Inferior parietal cortex (tissue), 1 donor: Measurements from ENCODE around the gene ATP5ME.
"Not testable (repeated sequence)": the region's sequence is repeated elsewhere in the genome, so short reads cannot be mapped to it uniquely, and the experiment has no call there.

Source experiments
- DNase-seq: peaks from one replicate; pipeline ENCODE4 v3.0.0-alpha.2; 2016; ENCODE audit errors: extremely low spot score

The ATP5ME gene

DNA sequence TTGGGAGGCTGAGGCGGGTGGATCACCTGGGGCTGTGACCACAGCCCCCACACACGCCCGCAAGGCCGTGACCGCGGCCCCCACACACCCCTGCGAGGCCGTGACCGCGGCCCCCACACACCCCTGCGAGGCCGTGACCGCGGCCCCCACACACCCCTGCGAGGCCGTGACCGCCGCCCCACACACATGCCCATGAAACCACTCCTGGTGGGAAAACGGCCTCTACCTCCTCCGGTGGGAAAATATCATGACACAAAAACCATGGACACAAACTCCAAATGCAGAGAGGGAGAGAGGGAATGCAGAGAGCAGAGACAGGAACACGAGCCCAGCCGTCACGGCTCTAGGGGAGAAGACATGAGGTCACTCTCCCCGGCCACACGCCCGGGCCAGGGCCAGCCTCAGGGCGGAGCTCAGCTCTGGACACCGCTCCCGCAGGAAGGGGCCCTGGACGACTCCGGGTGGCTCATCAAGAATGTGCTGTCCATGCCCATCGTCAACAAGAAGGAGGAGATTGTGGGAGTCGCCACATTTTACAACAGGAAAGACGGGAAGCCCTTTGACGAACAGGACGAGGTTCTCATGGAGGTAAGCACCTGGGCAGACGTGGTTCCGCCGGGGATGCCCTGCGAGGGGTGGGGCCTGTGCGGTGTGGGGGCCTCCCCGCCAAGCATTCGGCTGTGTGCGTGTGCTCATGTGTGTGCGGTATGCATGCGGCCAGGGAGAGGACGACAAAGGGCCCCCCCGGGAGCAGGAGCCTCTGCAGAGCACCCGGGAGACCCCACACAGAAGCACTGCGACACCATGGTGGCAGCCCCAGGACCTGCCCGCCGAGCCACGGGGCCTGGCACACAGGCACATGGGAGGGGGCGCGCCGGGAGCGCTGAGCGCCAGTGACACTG is 17.4 kb downstream of the ATP5ME start:
- DNase-seq: no peak

DNA sequence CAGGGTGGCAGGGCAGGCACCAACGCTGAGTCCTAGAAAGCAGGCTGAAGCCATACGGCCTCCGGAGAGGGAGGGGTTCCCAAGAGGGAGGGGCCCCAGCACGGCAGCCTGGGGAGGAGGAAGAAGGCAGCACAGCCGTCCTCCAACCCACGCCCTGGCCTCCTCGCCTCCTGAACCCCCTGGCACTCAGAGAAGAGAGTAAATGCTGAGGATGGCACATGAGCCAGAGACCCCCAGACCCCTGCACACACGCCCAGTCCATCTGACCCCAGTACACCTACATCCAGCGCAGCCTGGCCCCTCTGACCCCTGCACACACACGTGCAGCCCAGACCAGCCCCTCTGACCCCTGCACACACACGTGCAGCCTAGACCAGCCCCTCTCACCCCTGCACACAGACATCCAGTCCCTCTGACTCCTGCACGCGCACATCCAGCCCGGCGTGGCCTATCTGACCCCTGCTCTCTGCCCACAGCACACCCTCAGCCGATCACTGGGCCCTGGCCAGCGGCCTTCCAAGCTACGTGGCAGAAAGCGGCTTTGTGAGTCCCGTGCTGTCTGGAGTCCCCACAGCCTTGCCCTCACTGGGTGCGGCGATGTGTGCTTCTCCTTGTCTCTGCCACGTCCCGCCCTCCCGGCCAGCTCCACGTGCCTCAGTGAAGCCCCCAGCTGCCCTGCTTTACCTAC is 18.5 kb downstream of the ATP5ME start:
- no peak for DNase-seq

DNA sequence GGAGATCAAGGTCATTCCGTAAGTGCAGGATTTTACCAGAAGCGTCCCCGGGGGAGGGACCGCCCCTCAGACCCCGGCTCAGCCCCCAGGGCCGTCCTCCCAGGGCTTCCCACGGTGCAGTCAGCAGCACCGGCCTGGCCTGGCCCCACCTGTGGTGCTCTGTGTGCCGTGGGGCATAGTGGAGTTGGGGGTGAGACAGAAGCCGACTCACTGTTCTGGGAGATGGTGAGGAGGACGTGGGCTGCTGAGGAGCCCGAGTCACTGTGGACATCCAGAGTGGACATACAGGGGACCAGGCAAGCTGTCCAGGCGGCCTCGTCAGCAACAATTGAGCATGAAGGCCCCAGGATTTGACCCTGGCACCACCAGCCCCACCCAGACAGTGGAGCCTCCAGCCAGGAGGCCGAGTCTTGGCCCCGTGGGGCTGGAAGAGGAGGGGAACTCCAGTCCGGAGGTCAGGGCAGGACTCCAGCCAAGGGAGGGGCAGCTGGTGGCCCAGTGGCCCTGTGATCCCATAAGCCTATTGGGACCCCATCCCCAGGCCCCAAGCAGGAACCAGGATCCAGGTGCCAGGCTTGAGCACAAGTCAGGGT is 19.1 kb downstream of the ATP5ME start:
- DNase-seq: no peak

DNA sequence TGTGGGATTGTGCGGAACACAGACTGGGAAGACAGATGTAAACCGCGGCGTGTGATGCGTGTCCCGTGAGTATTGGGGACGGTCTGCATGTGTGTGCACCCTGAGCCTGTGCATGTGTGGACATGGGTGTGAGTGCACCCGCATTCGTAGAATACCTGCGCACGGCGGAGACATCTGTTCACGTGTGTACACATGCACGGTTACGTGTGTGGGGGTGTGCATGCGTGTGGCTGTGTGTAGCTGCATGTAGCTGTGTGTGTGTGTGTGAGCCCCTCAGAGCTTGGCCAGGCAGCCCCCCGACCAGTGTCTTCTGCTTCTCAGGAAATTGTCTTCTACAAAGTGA is 19.6 kb downstream of the ATP5ME start:
- no peak for DNase-seq

DNA sequence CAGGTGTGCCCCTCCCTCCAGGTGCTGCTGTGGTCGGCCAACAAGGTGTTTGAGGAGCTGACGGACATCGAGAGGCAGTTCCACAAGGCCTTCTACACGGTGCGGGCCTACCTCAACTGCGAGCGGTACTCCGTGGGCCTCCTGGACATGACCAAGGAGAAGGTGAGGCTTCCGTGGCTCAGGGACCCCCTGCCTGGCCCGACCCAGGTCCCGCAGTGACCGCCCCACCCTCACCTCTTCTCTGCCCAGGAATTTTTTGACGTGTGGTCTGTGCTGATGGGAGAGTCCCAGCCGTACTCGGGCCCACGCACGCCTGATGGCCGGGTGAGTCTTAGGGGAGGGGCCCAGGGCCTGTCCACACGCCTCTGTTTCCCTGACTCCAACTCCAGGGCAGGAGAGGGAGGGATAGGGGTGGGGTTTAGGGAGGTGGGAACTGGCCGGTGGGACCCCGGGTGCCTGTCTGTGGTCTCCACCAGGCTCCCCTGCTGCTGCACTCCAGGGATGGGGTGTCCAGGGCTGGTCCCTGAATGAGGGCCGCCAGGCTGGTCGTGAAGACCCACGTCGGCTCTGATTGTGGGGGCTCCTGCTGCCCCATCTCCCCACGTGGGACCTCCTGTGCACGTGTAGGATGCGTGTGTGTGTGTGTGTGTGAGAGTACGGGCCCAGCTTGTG is 20.1 kb downstream of the ATP5ME start:
- no peak for DNase-seq

DNA sequence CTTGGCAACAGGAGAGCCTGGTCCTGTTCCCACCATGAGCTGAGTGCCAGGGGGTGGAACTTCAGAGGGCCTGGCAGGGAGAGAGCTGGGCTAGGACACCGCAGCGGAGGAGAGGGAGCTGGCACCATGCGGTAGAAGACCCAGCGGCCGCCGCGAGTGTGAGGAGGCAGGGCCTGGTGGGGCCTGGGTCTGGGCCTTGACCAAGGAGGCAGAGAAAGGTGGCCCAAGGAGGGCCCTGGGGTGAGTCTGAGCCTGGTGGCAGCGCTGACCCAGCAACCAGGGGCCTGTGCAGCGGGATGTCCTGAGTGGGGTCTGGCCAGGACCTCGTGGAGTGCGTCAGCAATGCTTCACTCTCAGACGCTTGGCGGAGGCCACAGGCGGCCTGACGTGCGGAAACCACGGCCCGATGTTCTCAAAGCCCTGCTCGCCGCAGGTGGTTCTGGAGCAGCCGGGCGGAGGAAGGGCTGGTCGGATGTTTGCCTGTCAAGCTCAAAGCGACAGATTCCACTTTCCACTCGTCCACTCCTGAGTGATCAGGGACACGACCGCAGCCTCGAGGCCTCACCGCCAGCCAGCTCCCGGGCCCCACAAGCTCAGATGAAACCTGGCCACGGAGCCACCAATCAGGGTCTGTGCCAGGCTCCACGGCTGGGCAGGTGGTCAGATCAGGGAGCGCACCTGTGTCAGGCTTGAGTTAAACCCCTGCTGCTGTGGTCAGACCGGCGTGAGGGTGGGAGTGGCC is 20.8 kb downstream of the ATP5ME start:
- DNase-seq: no peak

DNA sequence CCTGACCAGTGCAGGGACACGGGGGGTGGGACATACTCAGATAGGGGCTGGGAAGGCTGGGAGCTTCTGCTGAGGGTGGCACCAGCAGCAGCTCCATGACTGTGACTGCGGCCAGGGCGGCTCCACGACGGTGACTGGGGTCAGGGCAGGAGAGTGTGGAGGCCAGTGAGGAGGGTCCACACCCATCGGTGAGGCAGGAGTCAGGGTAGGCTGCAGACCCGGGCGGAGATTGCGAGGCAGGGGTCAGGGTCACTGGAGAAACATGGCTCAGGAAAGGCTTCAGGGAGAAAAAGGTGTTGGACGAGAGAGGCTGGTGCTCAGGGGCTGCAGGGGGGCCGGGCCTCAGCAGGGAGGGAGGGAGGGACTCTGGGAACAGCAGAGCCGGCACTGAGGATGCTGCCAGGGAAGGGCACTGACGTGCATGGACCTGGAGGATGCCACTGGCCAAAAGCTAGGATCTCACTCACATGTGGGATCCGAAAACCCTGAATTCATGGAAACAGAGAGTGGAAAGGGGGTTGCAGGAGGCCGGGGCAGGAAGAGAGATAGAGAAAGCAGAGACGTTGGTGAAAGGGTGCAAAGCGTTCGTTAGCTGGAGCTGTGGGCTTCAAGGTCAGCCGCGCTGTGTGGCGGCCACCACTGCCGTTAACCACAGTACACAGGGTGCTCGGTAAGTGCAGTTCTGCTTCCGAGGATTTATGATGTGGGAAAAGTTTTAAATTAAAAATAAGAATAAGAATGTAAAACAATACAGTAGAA is 22.0 kb downstream of the ATP5ME start:
- no peak for DNase-seq

DNA sequence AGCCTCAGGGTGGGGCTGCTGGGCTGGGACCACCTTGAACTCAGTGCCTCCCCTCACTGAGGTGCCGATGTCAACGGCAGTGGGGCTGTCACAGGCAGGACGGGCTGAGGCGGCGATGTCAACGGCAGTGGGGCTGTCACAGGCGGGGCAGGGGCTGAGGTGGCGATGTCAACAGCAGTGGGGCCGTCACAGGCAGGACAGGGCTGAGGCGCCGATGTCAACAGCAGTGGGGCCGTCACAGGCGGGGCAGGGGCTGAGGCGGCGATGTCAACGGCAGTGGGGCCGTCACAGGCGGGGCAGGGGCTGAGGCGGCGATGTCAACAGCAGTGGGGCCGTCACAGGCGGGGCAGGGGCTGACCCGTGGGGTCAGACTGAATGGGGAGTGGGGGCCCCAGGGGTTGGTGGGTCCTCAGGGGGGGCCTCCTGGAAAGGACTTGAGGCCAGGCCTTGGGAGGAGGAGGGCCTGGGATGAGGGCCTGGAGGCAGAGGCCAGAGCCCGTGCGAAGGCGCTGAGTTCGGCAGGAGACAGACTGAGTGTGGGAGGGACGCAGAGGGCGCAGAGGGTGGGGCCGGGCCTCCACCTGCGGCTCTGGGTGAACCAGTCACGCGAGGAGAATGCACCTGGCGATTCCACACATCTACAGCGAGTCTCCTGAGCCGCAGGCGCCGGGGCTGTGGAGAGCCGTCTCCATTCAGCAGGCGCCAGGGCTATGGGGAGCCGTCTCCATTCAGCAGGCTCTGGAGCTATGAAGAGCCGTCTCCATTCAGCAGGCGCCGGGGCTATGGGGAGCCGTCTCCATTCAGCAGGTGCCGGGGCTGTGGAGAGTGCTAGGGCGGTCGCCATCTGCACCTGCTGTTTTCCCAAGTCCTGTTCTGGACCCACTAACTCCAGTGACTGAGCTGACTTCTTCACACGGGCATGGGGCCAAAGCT is 22.9 kb downstream of the ATP5ME start:
- DNase-seq: no peak

DNA sequence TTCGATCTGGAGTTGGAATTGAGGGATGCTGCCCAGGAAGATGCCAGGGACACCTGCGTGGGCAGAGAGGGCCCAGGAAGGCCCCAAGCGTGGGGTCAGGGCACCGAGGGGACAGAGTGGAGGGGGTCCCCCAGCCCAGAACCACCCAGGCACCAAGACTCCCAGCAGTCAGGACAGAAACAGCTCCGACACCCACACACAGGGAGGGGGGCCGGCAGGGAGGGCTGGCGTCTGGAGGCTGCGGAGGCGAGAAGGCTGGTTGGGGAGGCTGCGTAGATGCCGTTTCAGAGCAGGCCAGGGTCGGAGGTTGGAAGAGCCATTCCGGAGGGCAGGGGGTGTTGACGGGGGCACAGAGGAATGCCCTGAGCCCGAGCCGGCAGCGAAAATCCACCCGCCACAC is 23.6 kb downstream of the ATP5ME start:
- DNase-seq: no peak

DNA sequence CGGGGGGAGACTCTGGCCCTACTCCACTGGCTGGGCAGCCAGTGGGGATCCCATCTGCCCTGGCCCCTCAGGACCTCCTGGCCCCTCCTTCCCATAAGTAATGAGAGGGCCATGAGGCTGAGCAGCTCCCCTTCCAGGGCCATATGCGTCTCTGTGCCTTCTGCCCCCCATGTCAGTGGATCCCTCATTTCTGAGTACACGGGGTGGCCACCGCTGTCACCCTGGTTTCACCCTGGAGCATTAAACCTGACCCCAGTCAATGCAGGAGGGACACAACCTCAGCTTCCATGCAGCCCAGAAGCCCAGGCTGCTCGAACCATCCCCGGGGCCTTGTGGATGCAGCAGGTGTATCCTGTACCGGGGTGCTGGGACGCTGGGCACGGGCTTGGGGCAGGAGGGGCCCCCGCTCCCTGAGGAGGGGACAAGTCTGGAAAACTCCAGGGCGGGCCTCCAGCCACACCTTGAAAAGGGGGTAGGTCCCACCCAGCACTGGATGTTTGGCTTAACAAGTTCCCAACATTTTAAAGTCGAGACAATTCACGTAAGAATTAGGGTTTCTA is 24.2 kb downstream of the ATP5ME start:
- no peak for DNase-seq

DNA sequence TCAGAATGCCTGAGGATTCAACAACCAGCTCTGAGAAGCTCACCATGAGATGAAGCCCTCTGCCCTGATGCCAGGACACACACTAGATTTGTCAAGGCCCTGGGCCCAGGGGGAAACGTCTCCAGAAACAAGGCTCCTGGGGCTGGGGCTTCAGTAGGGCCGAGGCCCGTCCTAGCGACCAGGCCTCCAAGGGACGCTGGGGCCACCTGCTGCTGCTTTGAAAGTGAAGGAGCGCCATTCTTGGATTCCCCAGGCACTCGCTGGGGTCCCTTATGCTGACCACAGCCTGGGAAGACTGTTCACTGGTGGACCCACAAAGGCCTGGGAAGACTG is 24.8 kb downstream of the ATP5ME start:
- DNase-seq: no peak

DNA sequence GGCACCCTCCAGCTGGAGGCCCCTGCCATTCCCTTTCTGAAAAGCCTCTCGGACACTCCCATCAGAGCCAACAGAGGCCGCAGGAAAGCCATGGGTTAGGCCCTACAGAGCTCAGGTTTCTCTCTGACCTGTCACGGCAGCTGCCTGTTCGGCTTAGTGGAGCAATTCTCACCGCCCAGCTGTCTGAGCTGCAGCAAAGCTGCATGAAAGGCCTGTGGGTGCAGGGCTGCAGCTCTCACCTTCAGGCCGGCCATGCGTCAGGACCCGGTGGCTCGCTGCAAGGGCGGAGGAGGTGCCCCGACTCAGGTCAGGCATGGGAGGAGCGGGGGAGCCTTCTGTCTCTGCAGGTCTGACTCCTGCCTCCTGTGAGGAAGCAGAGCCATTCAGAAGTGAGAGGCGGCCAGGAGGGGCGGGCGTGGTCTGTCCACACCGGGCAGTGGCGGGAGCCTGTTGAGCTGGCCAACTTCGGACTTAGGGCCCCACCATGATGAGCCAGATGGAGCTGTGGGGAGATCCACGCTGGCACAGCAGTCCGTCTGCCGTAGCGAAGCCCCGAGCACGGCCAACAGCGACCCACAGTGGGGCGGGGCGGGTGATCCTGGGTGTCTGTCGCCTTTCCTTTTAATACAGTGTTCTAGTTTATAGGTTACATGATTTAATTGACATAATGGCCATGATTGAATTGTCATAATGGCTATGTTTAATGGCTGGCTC is 25.3 kb downstream of the ATP5ME start:
- no peak for DNase-seq

DNA sequence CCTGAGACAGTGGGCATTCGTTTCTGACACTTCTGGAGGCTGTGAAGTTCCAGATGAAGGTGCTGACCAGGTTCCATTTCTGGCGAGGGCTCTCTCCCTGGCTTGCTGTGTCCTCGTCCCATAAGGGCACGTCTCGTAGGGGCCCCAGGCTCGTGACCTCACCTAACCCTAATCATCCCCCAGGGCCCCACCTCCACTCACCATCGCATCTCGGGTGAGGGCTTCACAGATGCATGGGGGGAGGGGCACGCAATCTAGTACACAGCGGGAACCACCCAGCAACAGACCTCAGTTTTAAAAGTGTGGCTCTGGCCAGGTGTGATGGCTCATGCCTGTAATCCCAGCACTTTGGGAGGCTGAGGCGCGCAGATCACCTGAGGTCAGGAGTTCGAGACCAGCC is 26.6 kb downstream of the ATP5ME start:
- no peak for DNase-seq

DNA sequence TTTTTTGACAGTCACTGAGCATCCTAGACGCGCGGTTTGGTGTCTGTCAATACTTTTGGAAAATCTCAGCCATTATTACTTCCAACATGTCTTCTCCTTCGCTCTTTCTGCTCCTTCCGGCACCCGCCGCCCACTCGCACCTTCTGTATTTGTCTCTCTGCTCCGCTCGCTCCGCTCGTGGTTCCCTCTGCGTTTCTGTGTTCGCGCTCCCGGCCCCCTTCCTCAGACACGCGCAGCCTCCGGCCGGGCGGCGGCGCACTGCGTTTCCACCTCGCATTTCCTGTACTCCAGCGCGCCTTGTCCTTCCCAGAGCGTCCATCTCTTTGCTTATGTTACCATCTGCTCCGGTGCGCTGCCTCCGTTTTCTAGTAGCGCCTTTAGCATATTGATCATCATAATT is 27.6 kb downstream of the ATP5ME start:
- DNase-seq: no peak

DNA sequence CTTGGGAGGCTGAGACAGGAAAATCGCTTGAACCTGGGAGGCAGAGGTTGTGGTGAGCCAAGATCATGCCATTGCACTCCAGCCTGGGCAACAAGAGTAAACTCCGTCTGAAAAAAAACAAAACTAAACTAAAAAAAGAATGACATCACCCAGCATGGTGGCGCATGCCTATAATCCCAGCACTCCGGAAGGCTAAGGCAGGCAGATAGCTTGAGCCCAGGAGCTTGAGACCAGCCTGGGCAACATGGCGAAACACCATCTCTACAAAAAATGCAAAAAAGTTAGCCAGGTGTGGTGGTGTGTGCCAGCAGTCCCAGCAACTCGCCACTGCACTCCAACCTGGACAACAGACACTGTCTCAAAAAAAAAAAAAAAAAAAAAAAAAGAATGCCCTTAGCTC is 31.7 kb downstream of the ATP5ME start:
- not testable (repeated sequence) for DNase-seq

DNA sequence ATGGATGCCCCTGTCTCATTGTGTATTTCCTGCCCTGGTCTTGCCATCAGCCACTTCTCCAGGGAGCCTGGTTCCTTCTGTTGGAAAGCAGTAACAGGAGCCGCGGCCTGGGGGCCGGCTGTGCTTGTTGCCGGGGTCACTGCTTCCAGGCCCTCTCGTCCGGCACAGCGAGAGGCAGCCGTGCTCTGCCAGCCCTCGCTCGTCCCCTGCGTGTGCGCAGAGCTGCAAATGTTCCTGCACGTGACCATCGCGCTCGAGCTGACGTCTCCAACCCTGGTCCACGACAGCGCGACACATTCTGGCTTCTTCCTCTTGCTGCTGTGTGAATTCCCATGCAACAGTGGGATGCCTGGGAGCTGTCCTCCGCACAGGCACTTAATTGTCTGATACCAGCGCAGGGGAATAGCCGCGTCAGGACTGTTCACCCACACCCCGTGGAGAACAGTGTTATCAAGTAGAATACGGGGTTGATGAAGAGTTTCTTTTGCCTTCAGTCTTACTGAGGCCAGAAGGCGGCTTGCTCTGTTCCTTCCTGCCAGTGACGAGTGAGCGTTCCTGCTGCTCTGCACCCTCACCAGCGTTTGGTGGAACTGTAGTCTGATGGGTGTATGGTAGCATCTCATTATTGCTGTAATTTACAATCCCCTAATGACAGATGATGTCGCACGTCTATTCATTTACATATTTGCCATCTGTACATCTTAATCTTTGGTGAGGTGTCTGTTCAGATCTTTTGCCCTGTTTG is 36.4 kb downstream of the ATP5ME start:
- DNase-seq: no peak

DNA sequence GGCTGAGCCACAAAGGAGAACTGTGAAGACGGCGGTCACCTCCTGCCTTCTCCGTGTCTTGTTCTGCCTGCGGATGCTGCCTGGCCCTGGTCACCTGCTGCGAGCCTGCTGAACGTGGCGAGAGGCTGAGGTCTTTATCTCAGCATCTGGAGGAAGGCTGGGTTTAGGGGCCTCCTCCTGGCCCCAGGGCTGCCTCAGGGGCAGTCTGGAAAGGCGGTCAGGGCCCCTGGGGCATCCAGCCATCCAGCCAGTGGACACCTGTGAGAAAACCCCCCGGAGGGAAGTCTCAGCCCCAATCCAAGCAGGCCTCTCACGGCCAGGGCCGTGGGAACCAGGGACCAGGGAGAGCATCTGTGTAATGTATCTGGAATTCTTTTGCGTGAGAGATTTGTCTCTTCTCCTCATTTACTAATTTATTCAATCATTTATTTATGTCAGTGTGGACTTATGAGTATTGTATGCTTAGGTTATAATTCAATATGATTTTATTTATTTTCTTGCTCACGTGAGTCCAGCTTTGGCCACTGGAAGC is 37.4 kb downstream of the ATP5ME start:
- no peak for DNase-seq
